Stimulated activated CD8-positive, alpha-beta memory T cell treated with anti-CD3 and anti-CD28 coated beads, Interleukin-15, amount 100 ng/mL, for 1 hour (primary cell): ENCODE measurements around the gene CLCN3.
"Not testable (repeated sequence)": the region's sequence is repeated elsewhere in the genome, so short reads cannot be mapped to it uniquely, and the experiment has no call there.

Experiments used
- DNase-seq: peaks from one replicate; pipeline ENCODE4 v3.0.0-alpha.2; 2020; ENCODE audit warnings: low read depth

CLCN3 gene

GRCh38 chr4:169657470-169658107, 37.2 kb downstream of the CLCN3 start:
- DNase-seq = no peak

- DNase-seq = no peak
These were observed 37.8 kb downstream of the CLCN3 start for GRCh38 chr4:169658196-169658595.

- no peak for DNase-seq
These were observed 38.8 kb downstream of the CLCN3 start for GRCh38 chr4:169658975-169659715.

- peak; percentile 32 for DNase-seq
These were observed 39.6 kb downstream of the CLCN3 start for GRCh38 chr4:169659716-169660670.

- DNase-seq = no peak
These were observed 40.6 kb downstream of the CLCN3 start for GRCh38 chr4:169660929-169661328.

- DNase-seq = no peak
These were observed 41.4 kb downstream of the CLCN3 start for GRCh38 chr4:169661761-169662160.

GRCh38 chr4:169662206-169662605, 41.8 kb downstream of the CLCN3 start:
- no peak for DNase-seq

GRCh38 chr4:169663402-169663801, 43.0 kb downstream of the CLCN3 start:
- no peak for DNase-seq

GRCh38 chr4:169663831-169664230, 43.5 kb downstream of the CLCN3 start:
- no peak for DNase-seq

- DNase-seq = no peak
These were observed 44.2 kb downstream of the CLCN3 start for GRCh38 chr4:169664615-169665014.

- DNase-seq = no peak
These were observed 44.8 kb downstream of the CLCN3 start for GRCh38 chr4:169665046-169665737.

GRCh38 chr4:169668069-169668721, 47.8 kb downstream of the CLCN3 start:
- DNase-seq = no peak

- no peak for DNase-seq
These were observed 55.4 kb downstream of the CLCN3 start for GRCh38 chr4:169675825-169676224.

GRCh38 chr4:169677150-169677748, 56.9 kb downstream of the CLCN3 start:
- no peak for DNase-seq

GRCh38 chr4:169678486-169678885, 58.1 kb downstream of the CLCN3 start:
- DNase-seq = not testable (repeated sequence)

- DNase-seq = not testable (repeated sequence)
These were observed 58.7 kb downstream of the CLCN3 start for GRCh38 chr4:169678951-169679591.

- DNase-seq = no peak
These were observed 62.1 kb downstream of the CLCN3 start for GRCh38 chr4:169682372-169683047.

GRCh38 chr4:169689681-169690080, 69.3 kb downstream of the CLCN3 start:
- no peak for DNase-seq

GRCh38 chr4:169690787-169691186, 70.4 kb downstream of the CLCN3 start:
- DNase-seq = no peak

GRCh38 chr4:169698331-169698730, 78.0 kb downstream of the CLCN3 start:
- DNase-seq = no peak
